Measurements from ENCODE around the gene VAV3. TPM values are rescaled to one million over a fixed set of nuclear protein-coding genes. Genes with fewer than 3 reads are reported as not detected.

Gene VAV3
- total and polyA plus RNA-seq, 2 of the 13 experiments (the other 11 are each of a cell fraction or from before 2014, with no cell fraction given), result 15.9 to 29.8 TPM

GRCh38 chr1:107862064-107862463 lies 102.9 kb downstream of the VAV3 start:
- Histone ChIP-seq H3K4me1 (ENCODE audit: insufficient read depth, low read length) (no peaks in the 10 kb centered on the region), H3K9ac (ENCODE audit: insufficient read depth, low read depth, low read length) (no peak overlapping the region), H3K4me3 (replicated peaks in 1 of 3; ENCODE audit: insufficient read depth in 1 of 3, low read depth in 2 of 3, low read length in 3 of 3) (no peak overlapping the region), H3K9me3 (ENCODE audit: low read length) (no peaks in the 10 kb centered on the region), H3K79me2 (ENCODE audit: insufficient read depth, low read length) (no peaks in the 10 kb centered on the region), H4K20me1 (ENCODE audit: insufficient read depth, low read length) (no peaks in the 10 kb centered on the region), H2AFZ (ENCODE audit: low read length) (no peak overlapping the region), H3K27me3 (ENCODE audit: control insufficient read depth in 1 of 2, insufficient read depth in 2 of 2, low read length in 2 of 2) (no peaks in the 10 kb centered on the region), H3K36me3 (replicated peaks in 1 of 2; ENCODE audit: control insufficient read depth in 1 of 2, insufficient read depth in 2 of 2, low read length in 2 of 2) (no peaks in the 10 kb centered on the region), H3K4me2 (ENCODE audit: low read depth, low read length) (no peak overlapping the region), H3K27ac (ENCODE audit: extremely low read length, insufficient read depth, low read length) (no peak overlapping the region)
- intact Hi-C loops (cut with micrococcal nuclease; ENCODE audit: unreplicated experiment), result no loop called here
- CTCF ChIA-PET (ENCODE audit: low intra/inter-chr PET ratio, low total read pairs), result no interaction called here
- DNase-seq (ENCODE audit: low spot score) (no peak), ATAC-seq (no peak), FAIRE-seq (no peak)
- in situ Hi-C loops (cut with HindIII; ENCODE audit: extremely low pct_ligation_motif_present, low pct_unique_long_range_greater_than_20kb), result no loop called here
- TF ChIP-seq KDM3A (CRISPR knock-in tag; IDR thresholded peaks at IDR 0.05; ENCODE audit: low read depth), result no peak
- TF ChIP-seq ZNF263 (CRISPR knock-in tag; IDR thresholded peaks at IDR 0.05), result no peak
- TF ChIP-seq KDM4B (CRISPR knock-in tag; IDR thresholded peaks at IDR 0.05), result no peak
- 54% methylated on average over 2 of the region's 2 CpGs for WGBS (ENCODE audit: low lambda C conversion rate)
- POLR2A ChIA-PET, result no interaction called here
- BruUV-seq (replicated peaks), result no TSS peak

- BruUV-seq (replicated peaks), result no TSS peak
Observed at GRCh38 chr1:107858323-107858722, 106.7 kb downstream of the VAV3 start.

More at GRCh38 chr1:107858323-107858722, 106.7 kb downstream of the VAV3 start:
- no peaks in the 10 kb centered on the region for H3K4me1 ChIP-seq (ENCODE audit: insufficient read depth, low read length)
- no peaks in the 10 kb centered on the region for H4K20me1 ChIP-seq (ENCODE audit: insufficient read depth, low read length)
- no peak overlapping the region for H2AFZ ChIP-seq (ENCODE audit: low read length)
- H3K36me3 ChIP-seq (replicated peaks in 1 of 2; ENCODE audit: control insufficient read depth in 1 of 2, insufficient read depth in 2 of 2, low read length in 2 of 2), result no peaks in the 10 kb centered on the region
- H3K4me3 ChIP-seq (replicated peaks in 1 of 3; ENCODE audit: insufficient read depth in 1 of 3, low read depth in 2 of 3, low read length in 3 of 3), result no peak overlapping the region
- TF ChIP-seq ZNF609 (CRISPR knock-in tag; IDR thresholded peaks at IDR 0.05; ENCODE audit: borderline replicate concordance), result no peak
- TF ChIP-seq EZH2 (conservative IDR thresholded peaks at IDR 0.05; ENCODE audit: low read depth, low read length), result no peak
- no peak overlapping the region for H3K9ac ChIP-seq (ENCODE audit: insufficient read depth, low read depth, low read length)
- ATAC-seq, result no peak
- POLR2A ChIA-PET, result no interaction called here
- no peak for FAIRE-seq
- 16% methylated on average over 5 of the region's 5 CpGs for WGBS (ENCODE audit: low lambda C conversion rate)
- H3K79me2 ChIP-seq (ENCODE audit: insufficient read depth, low read length), result no peaks in the 10 kb centered on the region
- no peak overlapping the region for H3K4me2 ChIP-seq (ENCODE audit: low read depth, low read length)
- in situ Hi-C loops (cut with HindIII; ENCODE audit: extremely low pct_ligation_motif_present, low pct_unique_long_range_greater_than_20kb), result no loop called here
- CTCF ChIA-PET (ENCODE audit: low intra/inter-chr PET ratio, low total read pairs), result no interaction called here
- intact Hi-C loops (cut with micrococcal nuclease; ENCODE audit: unreplicated experiment), result no loop called here
- no peak overlapping the region for H3K27ac ChIP-seq (ENCODE audit: extremely low read length, insufficient read depth, low read length)
- H3K27me3 ChIP-seq (ENCODE audit: control insufficient read depth in 1 of 2, insufficient read depth in 2 of 2, low read length in 2 of 2), result no peaks in the 10 kb centered on the region
- H3K9me3 ChIP-seq (ENCODE audit: low read length), result no peaks in the 10 kb centered on the region
- no peak for DNase-seq (ENCODE audit: low spot score)
